ENCODE results near the gene TEX10.

Gene TEX10

DNA sequence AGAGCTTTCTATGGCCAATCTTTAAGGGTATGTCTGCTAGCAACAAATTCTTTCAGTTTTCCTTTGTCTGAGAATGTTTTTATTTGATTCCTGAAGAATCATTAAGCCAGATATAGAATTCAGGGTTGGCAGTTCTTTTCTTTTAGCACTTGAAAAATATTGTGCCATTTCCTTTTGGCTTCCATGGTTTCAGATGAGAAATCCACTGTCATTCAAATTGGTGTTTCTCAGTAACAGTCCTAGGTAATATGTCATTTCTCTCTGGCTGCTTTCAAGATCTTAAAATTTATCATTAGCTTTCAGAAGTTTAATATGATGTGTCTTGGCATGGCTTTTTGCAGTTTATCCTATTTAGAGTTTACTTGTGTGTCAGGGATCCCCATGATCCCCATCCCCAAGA is 67.7 kb downstream of the TEX10 start:
- no peak for DNase-seq (ENCODE audit: low read depth)

DNA sequence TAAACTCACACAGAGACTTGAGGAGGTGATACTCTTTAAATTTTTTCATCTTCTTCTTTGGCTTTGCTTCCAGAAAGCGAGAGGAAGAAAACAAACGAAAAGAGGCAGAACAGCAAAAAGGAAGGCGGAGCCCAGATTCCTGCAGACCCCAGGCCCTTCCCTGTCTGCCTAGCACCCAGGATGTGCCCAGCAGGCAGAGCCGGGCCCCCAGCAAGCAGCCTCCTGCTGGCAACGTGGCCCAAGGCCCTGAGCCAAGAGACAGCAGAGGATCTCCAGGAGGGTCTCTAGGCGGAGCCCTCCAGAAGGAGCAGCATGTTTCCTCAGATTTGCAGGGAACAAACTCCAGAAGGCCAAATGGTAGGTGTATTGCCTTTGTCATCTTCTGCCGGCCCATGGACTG is 68.5 kb downstream of the TEX10 start:
- no peak for DNase-seq (ENCODE audit: low read depth)

DNA sequence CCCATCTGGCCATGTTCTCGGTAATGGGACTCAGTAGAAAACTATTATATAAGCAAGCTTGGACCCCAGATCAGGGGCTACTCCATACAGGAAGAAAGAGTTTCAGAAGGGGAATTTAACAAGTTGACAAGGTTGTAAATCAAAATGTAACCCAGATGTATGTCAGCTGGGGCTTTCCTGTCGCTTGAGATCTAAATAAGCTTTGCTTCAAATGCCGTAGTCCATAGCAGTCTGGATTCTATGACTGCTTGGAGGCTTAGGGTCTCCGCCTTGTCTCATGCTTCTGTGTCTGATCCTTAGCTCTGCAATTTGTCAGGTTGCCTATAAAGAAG is 70.4 kb downstream of the TEX10 start:
- no peak for DNase-seq (ENCODE audit: low read depth)

DNA sequence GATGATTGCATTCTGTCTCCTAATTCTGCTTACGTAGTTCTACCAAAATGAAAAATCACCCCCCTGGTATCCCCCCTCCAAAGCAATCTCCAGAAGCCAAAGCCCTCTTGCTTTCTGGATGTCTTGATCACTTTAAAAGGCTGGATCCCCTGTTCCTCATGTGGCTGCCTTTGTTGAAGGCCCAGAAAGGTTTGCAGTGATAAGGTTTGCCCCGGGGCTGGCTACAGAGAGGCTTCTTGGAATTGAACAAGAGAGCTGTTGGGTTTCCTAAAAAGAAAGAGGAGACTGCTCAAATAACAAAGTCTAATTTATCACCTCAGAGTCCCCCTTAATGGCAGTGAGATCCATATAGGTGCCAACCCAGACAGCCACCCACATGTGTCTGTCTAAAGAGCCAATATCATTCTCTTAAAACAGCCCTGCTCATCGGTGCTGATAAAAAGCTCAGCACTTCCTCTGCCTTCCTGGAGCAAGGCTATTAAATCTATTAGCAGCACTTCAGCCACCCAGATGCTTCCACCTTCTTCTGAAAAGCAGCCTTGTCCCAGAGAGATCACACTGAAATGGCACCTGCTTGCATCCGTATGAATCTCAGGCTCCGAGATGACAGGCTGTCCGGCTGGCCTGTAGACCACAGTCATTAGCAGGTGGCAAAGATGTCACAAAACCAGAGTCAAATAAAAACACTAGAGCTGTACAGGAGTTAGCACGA is 70.9 kb downstream of the TEX10 start:
- DNase-seq (ENCODE audit: low read depth) = no peak

DNA sequence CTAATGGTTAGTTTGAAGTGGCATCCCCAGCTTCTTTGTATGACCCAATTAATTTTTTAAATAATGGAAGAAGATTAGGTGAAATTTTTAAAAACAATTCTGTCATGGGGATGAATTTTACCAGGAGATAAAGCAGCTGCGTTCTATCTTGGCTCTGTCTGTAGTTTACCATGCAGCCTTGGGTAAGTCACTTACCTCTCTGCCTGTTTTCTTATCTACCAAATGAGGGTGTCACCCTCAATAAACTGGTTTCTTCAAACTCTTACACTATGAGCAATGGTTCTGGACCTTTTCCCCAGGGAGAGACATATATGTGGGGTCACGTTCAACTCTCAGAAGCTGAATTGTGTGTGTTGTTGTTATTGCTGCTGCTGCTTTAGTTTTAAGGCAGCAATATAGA is 71.7 kb downstream of the TEX10 start:
- DNase-seq (ENCODE audit: low read depth) = no peak

DNA sequence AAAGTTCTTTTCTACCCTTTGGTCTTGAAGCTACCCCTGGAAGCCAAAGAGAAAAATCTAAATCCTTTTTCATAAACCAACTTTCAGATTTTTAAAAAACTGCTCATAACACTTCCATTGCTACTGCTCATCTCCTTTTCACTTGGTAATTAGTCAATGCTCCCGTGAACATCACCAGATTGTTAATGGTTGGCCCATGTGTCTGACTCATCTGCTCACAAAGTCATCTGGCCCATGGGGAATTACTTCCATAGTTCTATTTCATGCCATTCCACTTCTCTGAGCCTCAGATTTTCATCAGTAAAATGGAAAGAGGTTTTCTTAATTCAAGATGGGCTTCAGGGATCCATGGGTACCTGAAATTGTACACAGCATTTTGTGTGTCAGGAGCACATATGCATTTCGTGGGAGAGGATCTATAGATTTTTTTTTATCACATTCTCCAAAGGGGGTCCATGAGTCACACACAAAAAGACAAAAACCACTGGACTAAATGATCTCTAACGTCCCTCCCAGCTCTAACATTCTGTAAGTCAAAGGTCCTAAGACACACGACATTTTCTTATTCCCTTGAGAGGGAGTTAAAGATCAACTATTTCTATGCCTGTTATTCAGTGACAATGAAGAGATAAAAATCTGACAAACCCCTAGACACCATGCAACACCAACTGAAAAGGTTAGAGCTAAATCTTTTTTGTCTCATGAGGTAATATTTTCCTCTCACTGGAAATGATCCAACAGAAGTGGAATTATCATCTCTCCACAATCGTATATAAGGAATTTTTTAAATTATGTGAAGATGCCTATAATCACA is 75.4 kb downstream of the TEX10 start:
- DNase-seq (ENCODE audit: low read depth) = no peak

DNA sequence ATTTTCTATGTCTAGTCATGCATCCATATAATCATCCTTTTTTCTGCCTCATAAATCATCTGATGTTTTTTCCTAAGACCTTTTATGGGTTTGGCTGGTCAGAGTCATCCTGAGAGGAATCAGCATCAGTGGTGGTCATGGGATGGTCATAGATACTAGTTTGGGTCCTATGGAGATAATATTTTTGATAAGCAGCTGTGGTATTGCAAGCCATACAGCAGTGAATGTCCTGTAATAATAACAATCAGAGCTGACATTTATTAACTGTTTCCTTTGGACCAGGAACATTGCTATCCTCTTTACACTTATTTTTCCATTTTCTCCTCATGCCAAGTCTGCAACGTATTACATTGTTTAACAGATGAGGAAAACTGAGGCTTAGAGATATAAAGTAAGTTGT is 83.1 kb downstream of the TEX10 start:
- DNase-seq (ENCODE audit: low read depth) = no peak

DNA sequence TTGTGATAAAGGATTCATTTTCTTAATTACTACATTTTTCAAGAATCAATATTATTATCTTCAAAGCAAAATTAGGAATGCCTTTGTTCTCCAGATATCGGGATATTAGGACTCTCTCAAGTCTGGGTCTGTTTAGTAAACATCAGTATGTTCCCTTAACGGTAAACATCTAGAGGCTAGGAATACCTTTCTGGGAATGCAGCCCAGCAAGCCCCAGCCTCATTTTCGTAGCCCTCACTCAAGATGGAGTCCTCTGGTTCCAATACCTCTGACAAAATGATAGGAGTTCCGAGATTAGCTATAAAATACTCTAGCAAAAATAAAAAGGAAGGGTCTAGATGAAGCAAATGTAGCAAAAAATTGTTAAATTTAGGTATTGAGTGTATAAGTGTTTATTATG is 84.5 kb downstream of the TEX10 start:
- DNase-seq (ENCODE audit: low read depth) = no peak

DNA sequence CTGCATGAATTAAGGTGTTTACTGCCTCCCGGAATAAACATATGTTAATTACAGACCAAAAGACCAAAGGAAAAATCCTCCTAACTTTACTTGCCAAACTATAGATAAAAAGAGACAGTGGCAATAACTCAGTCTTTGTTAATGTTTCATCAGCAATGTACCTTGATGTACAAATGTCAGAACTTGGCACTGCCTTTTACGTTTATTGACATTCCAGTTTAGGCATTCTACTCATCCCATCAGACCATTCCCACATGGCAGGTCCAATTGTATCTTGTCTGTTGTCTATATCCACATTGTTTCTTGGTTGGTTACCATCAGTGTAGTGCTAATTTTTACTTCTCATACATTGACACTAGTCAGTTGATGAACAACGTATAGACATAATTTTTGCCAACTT is 85.5 kb downstream of the TEX10 start:
- no peak for DNase-seq (ENCODE audit: low read depth)
